ENCODE data around the gene H19. TPM values are rescaled to one million over a fixed set of nuclear protein-coding genes. Genes with fewer than 3 reads are reported as not detected.

Gene H19
- total and polyA plus RNA-seq, 2 of the 8 experiments (the other 6 are each of a cell fraction or from before 2014, with no cell fraction given): 5.2 to 10.0 TPM

DNA sequence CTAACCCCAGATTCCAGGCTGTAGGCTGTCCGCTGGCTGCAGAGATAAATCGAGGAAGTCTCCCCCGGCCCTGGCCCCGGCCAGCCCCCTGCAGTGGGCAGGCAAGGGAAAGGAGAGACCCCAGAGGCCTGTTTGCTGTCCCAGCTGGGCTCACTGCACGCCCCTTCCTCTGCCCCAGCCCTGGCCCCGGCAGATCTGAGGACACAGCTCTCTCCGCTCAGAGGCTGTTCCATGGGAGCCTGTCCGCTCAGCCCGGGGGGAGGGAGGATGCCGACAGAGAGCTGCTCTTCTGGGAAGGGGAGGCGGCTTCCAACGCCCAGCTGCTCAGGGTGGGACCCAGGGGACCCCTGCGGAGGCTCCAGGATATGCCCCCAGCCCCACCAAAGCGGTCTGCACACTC, 37.7 kb upstream of the H19 start:
- no CpG with 5 or more reads among the region's 14 CpGs for WGBS, 2 experiments (ENCODE audit: extremely low coverage in 1 of 2, insufficient coverage in 1 of 2, insufficient read length in 1 of 2, insufficient replicate concordance in 2 of 2, low coverage in 1 of 2, low lambda C conversion rate in 2 of 2, missing lambda C conversion rate in 1 of 2)
- no peaks in the 10 kb centered on the region for H3K23me2 ChIP-seq (ENCODE audit: low read depth, low read length)
- no peaks in the 10 kb centered on the region for H4K20me1 ChIP-seq (replicated peaks in 1 of 2; ENCODE audit: control insufficient read depth in 1 of 2, insufficient read depth in 2 of 2, low read length in 2 of 2)
- H3K4me1 ChIP-seq (replicated peaks in 1 of 4; ENCODE audit: control insufficient read depth in 3 of 4, insufficient read depth in 4 of 4, low read length in 3 of 4): no peaks in the 10 kb centered on the region
- no peak overlapping the region for H3K4ac ChIP-seq (replicated peaks; ENCODE audit: insufficient read length, low read depth, low read length)
- H3K27me3 ChIP-seq (replicated peaks in 1 of 4; ENCODE audit: control insufficient read depth in 3 of 4, extremely low read depth in 1 of 4, insufficient read depth in 3 of 4, low read length in 3 of 4): no peaks in the 10 kb centered on the region
- H2AK5ac ChIP-seq (ENCODE audit: low read depth, low read length): no peak overlapping the region
- H3K9me3 ChIP-seq (ENCODE audit: insufficient read depth in 2 of 2, low read depth in 1 of 2, low read length in 1 of 2): no peaks in the 10 kb centered on the region
- H4K8ac ChIP-seq (ENCODE audit: extremely low read depth, insufficient read depth, low read length): no peak overlapping the region
- H3K36me3 ChIP-seq (ENCODE audit: control insufficient read depth in 2 of 4, insufficient read depth in 4 of 4, low read length in 3 of 4): no peaks in the 10 kb centered on the region
- no peak overlapping the region for H2BK120ac ChIP-seq (replicated peaks; ENCODE audit: low read depth, low read length)
- H3K27ac ChIP-seq (ENCODE audit: low read depth, low read length): no peak overlapping the region
- no peak overlapping the region for H3K56ac ChIP-seq (replicated peaks; ENCODE audit: insufficient read length, low read depth, low read length)
- no peak overlapping the region for H2BK15ac ChIP-seq (ENCODE audit: low read length)
- no peak overlapping the region for H3K9ac ChIP-seq (replicated peaks in 1 of 4; ENCODE audit: extremely low read depth in 1 of 4, low read depth in 3 of 4, low read length in 3 of 4)
- H3K14ac ChIP-seq (ENCODE audit: insufficient read length): no peak overlapping the region
- CTCF ChIA-PET (ENCODE audit: partially characterized antibody): interaction anchor here (0.9 to 9.3 kb wide), 26 partner anchors 8 to 383 kb away, joined by 3 to 551 read pairs (median 8); partner anchors contain the start of gene IGF2
- no peak overlapping the region for H3K4me2 ChIP-seq (ENCODE audit: insufficient read depth in 1 of 2, low read depth in 2 of 2, low read length in 2 of 2)
- H2BK20ac ChIP-seq (ENCODE audit: low read length): no peak overlapping the region
- DNase-seq (ENCODE audit: low read depth in 1 of 2, low spot score in 2 of 2): no peak
- H3K18ac ChIP-seq (ENCODE audit: extremely low read depth, low read length): no peak overlapping the region
- H2BK5ac ChIP-seq (ENCODE audit: low read depth, low read length): no peak overlapping the region
- no peak overlapping the region for H2BK12ac ChIP-seq (ENCODE audit: low read depth, low read length)
- no peaks in the 10 kb centered on the region for H3K79me1 ChIP-seq (ENCODE audit: low read depth, low read length)
- H2AFZ ChIP-seq (ENCODE audit: low read length): no peak overlapping the region
- H3K79me2 ChIP-seq (ENCODE audit: control insufficient read depth in 1 of 2, insufficient read depth in 2 of 2, low read length in 2 of 2): no peaks in the 10 kb centered on the region
- FAIRE-seq: no peak
- H3K4me3 ChIP-seq (ENCODE audit: extremely low read depth in 1 of 4, insufficient read depth in 2 of 4, low read depth in 3 of 4, low read length in 4 of 4): no peak overlapping the region
- H4K5ac ChIP-seq (ENCODE audit: insufficient read length, low read depth, low read length): no peak overlapping the region
- POLR2A ChIA-PET (ENCODE audit: partially characterized antibody): interaction anchor here (0.6 kb wide), 1 partner anchor 76 kb away, joined by 3 read pairs; no protein-coding TSS in a partner anchor
- no peak overlapping the region for H3K23ac ChIP-seq (ENCODE audit: insufficient read length)
- H4K91ac ChIP-seq (replicated peaks; ENCODE audit: insufficient read length, low read length): no peak overlapping the region
- TF ChIP-seq RBBP5 (IDR thresholded peaks at IDR 0.05; ENCODE audit: borderline replicate concordance, low read depth, low read length) (no peak), SRF (IDR thresholded peaks at IDR 0.05; ENCODE audit: low read depth, low read length) (no peak), SP2 (IDR thresholded peaks at IDR 0.05; ENCODE audit: low read length) (no peak), E2F6 (IDR thresholded peaks at IDR 0.05) (no peak), CBX5 (IDR thresholded peaks at IDR 0.05; ENCODE audit: low read depth, low read length) (no peak), ASH2L (IDR thresholded peaks at IDR 0.05; ENCODE audit: low read length) (no peak), SAP30 (IDR thresholded peaks at IDR 0.05; ENCODE audit: insufficient read depth, insufficient replicate concordance, low read length) (no peak), RFX5 (IDR thresholded peaks at IDR 0.05; ENCODE audit: borderline replicate concordance, low read depth, low read length) (no peak), CHD2 (IDR thresholded peaks at IDR 0.05; ENCODE audit: low read length) (no peak), EZH2 (IDR thresholded peaks at IDR 0.05; ENCODE audit: low read depth, low read length, severe bottlenecking) (no peak)
- TF ChIP-seq, protein P1, sequence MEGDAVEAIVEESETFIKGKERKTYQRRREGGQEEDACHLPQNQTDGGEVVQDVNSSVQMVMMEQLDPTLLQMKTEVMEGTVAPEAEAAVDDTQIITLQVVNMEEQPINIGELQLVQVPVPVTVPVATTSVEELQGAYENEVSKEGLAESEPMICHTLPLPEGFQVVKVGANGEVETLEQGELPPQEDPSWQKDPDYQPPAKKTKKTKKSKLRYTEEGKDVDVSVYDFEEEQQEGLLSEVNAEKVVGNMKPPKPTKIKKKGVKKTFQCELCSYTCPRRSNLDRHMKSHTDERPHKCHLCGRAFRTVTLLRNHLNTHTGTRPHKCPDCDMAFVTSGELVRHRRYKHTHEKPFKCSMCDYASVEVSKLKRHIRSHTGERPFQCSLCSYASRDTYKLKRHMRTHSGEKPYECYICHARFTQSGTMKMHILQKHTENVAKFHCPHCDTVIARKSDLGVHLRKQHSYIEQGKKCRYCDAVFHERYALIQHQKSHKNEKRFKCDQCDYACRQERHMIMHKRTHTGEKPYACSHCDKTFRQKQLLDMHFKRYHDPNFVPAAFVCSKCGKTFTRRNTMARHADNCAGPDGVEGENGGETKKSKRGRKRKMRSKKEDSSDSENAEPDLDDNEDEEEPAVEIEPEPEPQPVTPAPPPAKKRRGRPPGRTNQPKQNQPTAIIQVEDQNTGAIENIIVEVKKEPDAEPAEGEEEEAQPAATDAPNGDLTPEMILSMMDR (IDR thresholded peaks at IDR 0.05; ENCODE audit: control extremely low read depth in 1 of 3, insufficient read depth in 1 of 3, low read depth in 1 of 3, low read length in 3 of 3): no peak
